GM12892 (cell line): Measurements from ENCODE around the gene CD69.

Experiments used
- POLR2A ChIP-seq: IDR thresholded peaks from 2 replicates; pipeline ENCODE4 v1.6.1; 2011; ENCODE audit warnings: low read depth, low read length, control low read depth
- POLR2AphosphoS5 ChIP-seq: IDR thresholded peaks from 2 replicates; pipeline ENCODE4 v1.6.1; 2011; ENCODE audit warnings: low read depth, low read length, control low read depth
- TAF1 ChIP-seq: IDR thresholded peaks from 2 replicates; pipeline ENCODE4 v1.6.1; 2011; ENCODE audit warnings: low read depth, mild to moderate bottlenecking, control low read depth, low read length, borderline replicate concordance

- TF ChIP-seq POLR2A, result peak; percentile 61
- TF ChIP-seq TAF1, result no peak
- TF ChIP-seq POLR2AphosphoS5, result peak; percentile 74
These were observed 40.9 kb downstream of the CD69 start for GRCh38 chr12:9719790-9720189.
